K562 (cell line): ENCODE measurements around the gene SPNS1. TPM values are rescaled to one million over a fixed set of nuclear protein-coding genes. Genes with fewer than 3 reads are reported as not detected.
A peak's percentile ranks its signal among the peaks of the same experiment; 100 is the strongest.

Experiments used
- ARID4B ChIP-seq: sonication (generic); formaldehyde crosslinking; IDR thresholded peaks from 2 replicates; pipeline ENCODE4 v1.8.0; 2022; ENCODE audit warnings: mild to moderate bottlenecking, missing genetic modification reagents
- BRD4 ChIP-seq: fragments of 200-600 bp; sonication (generic); IDR thresholded peaks from 2 replicates; pipeline ENCODE4 v1.6.1; 2017; ENCODE audit warnings: inconsistent platforms
- E2F1 ChIP-seq: sonication (generic); formaldehyde crosslinking; IDR thresholded peaks from 2 replicates; pipeline ENCODE4 v1.8.1; 2023; ENCODE audit warnings: mild to moderate bottlenecking, missing genetic modification reagents, moderate library complexity
- GATAD2A ChIP-seq: fragments of 450-650 bp; IDR thresholded peaks from 2 replicates; pipeline ENCODE4 v1.6.1; 2017
- LCOR ChIP-seq: sonication (generic); formaldehyde crosslinking; IDR thresholded peaks from 2 replicates; pipeline ENCODE4 v1.8.0; 2022; ENCODE audit warnings: mild to moderate bottlenecking, missing genetic modification reagents
- MLX ChIP-seq, 2 experiments: fragments of 450-650 bp in 1 of 2; sonication (generic) in 1 of 2; formaldehyde crosslinking; conservative IDR thresholded peaks; 2 replicates each; pipeline versions ENCODE4 v1.4.0 to v1.8.1; 2020 to 2022; ENCODE audit warnings: mild to moderate bottlenecking in 1 of 2, missing genetic modification reagents in 1 of 2
- NUFIP1 ChIP-seq: fragments of 450-650 bp; IDR thresholded peaks from 2 replicates; pipeline ENCODE4 v1.6.1; 2018; ENCODE audit not compliant: partially characterized antibody
- POLR3G ChIP-seq: IDR thresholded peaks from 2 replicates; pipeline ENCODE4 v1.6.1; 2011; ENCODE audit not compliant: insufficient read length, insufficient replicate concordance; ENCODE audit errors: extremely low read depth
- PURB ChIP-seq: sonication (generic); formaldehyde crosslinking; IDR thresholded peaks from 2 replicates; pipeline ENCODE4 v1.9.0; 2021; ENCODE audit warnings: low read depth, mild to moderate bottlenecking, missing genetic modification reagents
- SAFB ChIP-seq: fragments of 200-400 bp; formaldehyde crosslinking; IDR thresholded peaks from 2 replicates; pipeline ENCODE4 v1.6.1; 2017; ENCODE audit warnings: low read depth, low read length, borderline replicate concordance
- SAP30 ChIP-seq: fragments of 200-600 bp; sonication (generic); IDR thresholded peaks from 2 replicates; pipeline ENCODE4 v1.6.1; 2012; ENCODE audit warnings: borderline replicate concordance, low read depth, mild to moderate bottlenecking, moderate library complexity, low read length, control low read depth, inconsistent platforms; ENCODE audit not compliant: insufficient read depth, poor library complexity, severe bottlenecking
- SRSF3 ChIP-seq: fragments of 200-400 bp; formaldehyde crosslinking; IDR thresholded peaks from 2 replicates; pipeline ENCODE4 v1.6.1; 2016; ENCODE audit warnings: mild to moderate bottlenecking, low read length, moderate library complexity; ENCODE audit not compliant: insufficient read depth
- TSC22D4 ChIP-seq: fragments of 450-650 bp; IDR thresholded peaks from 2 replicates; pipeline ENCODE4 v1.6.1; 2016; ENCODE audit warnings: missing genetic modification characterization, missing biosample characterization, control low read depth
- ZNF121 ChIP-seq: sonication (generic); formaldehyde crosslinking; conservative IDR thresholded peaks from 2 replicates; pipeline ENCODE4 v1.8.0; 2022; ENCODE audit warnings: missing genetic modification reagents
- ZNF316 ChIP-seq: fragments of 450-650 bp; IDR thresholded peaks from 2 replicates; pipeline ENCODE4 v1.6.1; 2016
- polyA plus RNA-seq, 8 experiments: library from polyadenylated mRNA; depleted of rRNA in 4 of 8; stranded (reverse) in 5 of 8; unstranded in 3 of 8; fragments of >200 nt; fragmentation: Nextera tagmentation in 2 of 8; fragmentation: Illumina TruSeq in 1 of 8; extraction: Ambion mirVana in 2 of 8; extraction: Trizol in 1 of 8; gene quantifications; 2 replicates each; pipeline versions ENCODE4 v1.2.1 to v1.2.3, GENCODE V29; 2011 to 2014; ENCODE audit warnings: inconsistent platforms in 1 of 8, missing spikeins in 1 of 8
- total RNA-seq, 7 experiments: library from RNA; depleted of rRNA in 6 of 7; stranded (reverse); fragments of >200 nt in 6 of 7; fragmentation: Illumina TruSeq in 2 of 7; extraction: Trizol in 2 of 7; gene quantifications; 2 replicates each; pipeline versions ENCODE4 v1.2.1 to v1.2.3, GENCODE V29; 2011 to 2021; ENCODE audit warnings: low replicate concordance in 1 of 7
- TF ChIP-seq, protein P1 (sequence below): fragments of 200-800 bp; sonication (Bioruptor generic); IDR thresholded peaks from 2 replicates; pipeline ENCODE4 v1.6.1; 2016; ENCODE audit warnings: missing genetic modification characterization, missing compliant biosample characterization

SPNS1 gene
- total and polyA plus RNA-seq, 9 of the 15 experiments (the other 6 are each of a cell fraction or from before 2014, with no cell fraction given), result 0.58 to 64.9 (median 13.7) TPM

DNA sequence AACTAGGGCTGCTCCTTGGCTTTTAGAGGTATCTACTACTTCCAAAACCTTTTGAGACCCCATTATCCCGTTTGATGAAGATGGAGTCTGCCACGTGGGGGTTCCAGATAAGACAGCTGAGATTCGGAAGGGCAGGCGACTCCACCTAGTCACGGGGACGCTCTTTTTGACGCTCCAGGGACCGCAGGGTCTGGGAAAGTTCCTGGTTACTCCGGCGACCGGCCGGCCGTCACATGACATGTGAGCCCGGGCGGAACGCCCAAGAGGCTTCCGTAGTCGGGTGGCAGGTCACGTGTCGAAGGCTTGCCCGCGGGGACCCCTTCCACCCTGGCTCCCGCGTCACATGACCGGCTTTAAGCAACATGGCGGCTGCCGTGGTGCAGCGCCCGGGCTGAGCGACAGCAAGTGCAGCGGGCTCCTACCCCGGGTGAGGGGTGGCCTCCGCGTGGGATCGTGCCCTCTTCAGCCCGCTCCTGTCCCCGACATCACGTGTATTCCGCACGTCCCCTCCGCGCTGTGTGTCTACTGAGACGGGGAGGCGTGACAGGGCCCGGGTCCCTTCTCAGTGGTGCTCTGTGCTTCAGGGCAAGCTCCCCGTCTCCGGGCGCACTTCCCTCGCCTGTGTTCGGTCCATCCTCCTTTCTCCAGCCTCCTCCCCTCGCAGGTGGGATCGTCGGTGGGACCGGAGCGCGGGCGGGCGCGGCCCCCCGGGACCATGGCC is at the start of gene SPNS1 (continued):
- no peak for TF ChIP-seq MLX (CRISPR knock-in tag; conservative IDR thresholded peaks at IDR 0.05)
- TF ChIP-seq ARID4B (CRISPR knock-in tag), result peak; percentile 99
- no peak for TF ChIP-seq NUFIP1
- no peak; the same call in 1 of the 2 replicates for TF ChIP-seq E2F1 (CRISPR knock-in tag)
- TF ChIP-seq POLR3G, result no peak
- no peak for TF ChIP-seq SAFB
- TF ChIP-seq TSC22D4 (tag), result no peak
- TF ChIP-seq LCOR (CRISPR knock-in tag), result no peak
- TF ChIP-seq ZNF316, result no peak
- TF ChIP-seq BRD4, result no peak
- TF ChIP-seq SRSF3, result no peak
- TF ChIP-seq SAP30, result peak; percentile 99
- TF ChIP-seq, protein P1, sequence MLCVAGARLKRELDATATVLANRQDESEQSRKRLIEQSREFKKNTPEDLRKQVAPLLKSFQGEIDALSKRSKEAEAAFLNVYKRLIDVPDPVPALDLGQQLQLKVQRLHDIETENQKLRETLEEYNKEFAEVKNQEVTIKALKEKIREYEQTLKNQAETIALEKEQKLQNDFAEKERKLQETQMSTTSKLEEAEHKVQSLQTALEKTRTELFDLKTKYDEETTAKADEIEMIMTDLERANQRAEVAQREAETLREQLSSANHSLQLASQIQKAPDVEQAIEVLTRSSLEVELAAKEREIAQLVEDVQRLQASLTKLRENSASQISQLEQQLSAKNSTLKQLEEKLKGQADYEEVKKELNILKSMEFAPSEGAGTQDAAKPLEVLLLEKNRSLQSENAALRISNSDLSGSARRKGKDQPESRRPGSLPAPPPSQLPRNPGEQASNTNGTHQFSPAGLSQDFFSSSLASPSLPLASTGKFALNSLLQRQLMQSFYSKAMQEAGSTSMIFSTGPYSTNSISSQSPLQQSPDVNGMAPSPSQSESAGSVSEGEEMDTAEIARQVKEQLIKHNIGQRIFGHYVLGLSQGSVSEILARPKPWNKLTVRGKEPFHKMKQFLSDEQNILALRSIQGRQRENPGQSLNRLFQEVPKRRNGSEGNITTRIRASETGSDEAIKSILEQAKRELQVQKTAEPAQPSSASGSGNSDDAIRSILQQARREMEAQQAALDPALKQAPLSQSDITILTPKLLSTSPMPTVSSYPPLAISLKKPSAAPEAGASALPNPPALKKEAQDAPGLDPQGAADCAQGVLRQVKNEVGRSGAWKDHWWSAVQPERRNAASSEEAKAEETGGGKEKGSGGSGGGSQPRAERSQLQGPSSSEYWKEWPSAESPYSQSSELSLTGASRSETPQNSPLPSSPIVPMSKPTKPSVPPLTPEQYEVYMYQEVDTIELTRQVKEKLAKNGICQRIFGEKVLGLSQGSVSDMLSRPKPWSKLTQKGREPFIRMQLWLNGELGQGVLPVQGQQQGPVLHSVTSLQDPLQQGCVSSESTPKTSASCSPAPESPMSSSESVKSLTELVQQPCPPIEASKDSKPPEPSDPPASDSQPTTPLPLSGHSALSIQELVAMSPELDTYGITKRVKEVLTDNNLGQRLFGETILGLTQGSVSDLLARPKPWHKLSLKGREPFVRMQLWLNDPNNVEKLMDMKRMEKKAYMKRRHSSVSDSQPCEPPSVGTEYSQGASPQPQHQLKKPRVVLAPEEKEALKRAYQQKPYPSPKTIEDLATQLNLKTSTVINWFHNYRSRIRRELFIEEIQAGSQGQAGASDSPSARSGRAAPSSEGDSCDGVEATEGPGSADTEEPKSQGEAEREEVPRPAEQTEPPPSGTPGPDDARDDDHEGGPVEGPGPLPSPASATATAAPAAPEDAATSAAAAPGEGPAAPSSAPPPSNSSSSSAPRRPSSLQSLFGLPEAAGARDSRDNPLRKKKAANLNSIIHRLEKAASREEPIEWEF (CRISPR knock-in tag), result no peak
- TF ChIP-seq ZNF121 (CRISPR knock-in tag), result no peak
- no peak for TF ChIP-seq PURB
- TF ChIP-seq GATAD2A, result no peak
